Activated CD8-positive, alpha-beta memory T cell treated with anti-CD3 and anti-CD28 coated beads, Interleukin-2, amount 50 U/mL, for 4 hours (primary cell): ENCODE measurements around the gene CRAT.

Source experiments
- DNase-seq: peaks from one replicate; pipeline ENCODE4 v3.0.0-alpha.2; 2020

Gene CRAT

DNA sequence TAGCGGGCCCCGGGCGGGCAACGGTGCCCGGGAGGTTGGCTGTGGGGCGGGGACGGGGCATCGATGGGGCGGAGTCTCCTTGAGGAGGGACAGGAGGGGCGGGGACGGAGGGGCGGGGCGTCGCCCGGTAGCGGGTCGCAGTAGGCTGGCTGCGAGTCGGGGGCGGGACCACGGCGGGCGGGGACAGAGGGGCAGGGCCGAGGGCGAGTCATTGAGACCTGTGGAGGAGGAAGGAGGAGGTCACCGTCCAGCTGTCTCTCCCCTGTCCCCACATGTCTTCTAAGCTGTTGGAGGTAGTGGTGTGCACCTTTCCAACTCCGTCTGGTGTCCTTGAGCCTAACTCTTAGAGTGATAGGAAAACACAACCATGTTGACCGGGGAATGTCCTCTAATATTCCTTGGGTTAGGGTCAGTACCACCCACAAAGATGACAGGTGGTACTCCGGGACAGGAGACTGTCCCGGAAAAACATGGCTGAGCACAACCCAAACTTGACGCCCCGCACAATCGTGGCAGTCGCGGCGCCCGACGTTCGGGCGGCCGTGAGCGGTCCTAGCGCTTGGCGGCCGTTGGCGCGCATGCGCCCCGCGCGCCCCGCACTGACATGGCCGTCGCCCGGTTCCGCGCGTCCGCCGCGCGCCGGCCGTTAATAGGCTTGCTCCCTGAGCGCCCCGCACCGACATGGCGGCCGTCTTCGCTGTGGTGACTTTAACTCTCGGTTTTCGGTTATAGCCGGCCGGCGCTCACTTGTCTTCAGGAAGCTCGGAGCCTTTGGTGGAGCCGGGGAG, at the start of gene CRAT, which contains the start of gene PTPA:
CRAT (minus strand) TSS at position 54 of the 788 bp plus-strand sequence. CDS start 284 bp downstream, outside the sequence.
PTPA (plus strand) TSS at position 676 of the 788 bp plus-strand sequence. CDS start 186 bp downstream, outside the sequence.
- DNase-seq: peak; percentile 96

DNA sequence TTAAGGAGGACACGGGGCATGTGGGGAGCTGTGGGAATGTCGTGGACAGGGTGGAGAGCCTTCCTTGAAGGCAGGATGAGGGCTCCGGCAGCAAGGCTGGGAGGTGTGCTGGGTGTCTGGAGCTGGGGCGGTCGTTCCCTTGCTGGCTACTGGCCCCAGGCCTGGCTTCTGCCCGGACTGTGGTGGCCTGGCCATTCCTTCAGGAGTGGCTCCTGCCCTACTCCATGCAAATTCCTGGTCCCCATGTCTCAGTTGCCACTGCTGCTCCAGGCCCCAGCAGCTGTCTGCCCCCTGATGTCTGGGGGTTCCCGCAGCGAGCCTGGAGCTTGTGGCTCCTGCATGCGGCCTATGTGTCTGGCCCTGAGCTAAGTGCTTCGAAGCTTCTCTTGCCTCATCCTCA, 45.6 kb upstream of the CRAT start:
- DNase-seq: no peak

DNA sequence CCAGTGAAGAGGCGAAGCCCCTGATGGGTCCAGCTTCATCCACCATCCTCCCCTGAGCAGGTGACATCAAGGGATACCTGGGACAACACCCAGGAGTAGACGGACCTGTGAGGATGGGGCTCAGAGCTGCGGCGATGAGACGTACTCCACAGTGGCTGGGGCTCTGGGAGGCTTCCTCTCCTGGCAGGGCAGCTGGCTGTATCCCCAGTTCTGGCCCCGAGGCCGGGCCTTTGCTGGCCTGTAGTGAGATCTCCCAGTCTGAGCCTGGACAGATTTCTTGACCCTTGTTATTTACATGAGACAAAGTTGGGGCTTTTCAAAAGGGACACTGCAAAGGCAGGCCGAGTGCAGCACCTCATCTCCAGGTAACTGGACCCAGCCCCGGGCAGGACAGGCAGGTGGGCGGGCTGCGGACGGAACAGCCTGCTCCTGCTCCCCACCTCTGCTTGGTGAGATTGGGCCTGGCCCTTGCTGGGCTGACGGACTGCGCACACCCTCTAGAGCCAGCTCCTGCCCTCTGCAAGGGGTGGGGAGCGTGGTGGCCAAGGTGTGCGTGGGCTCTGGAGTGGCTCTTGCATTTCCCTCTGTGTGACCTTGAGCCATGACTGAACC, 44.4 kb upstream of the CRAT start:
- no peak for DNase-seq

DNA sequence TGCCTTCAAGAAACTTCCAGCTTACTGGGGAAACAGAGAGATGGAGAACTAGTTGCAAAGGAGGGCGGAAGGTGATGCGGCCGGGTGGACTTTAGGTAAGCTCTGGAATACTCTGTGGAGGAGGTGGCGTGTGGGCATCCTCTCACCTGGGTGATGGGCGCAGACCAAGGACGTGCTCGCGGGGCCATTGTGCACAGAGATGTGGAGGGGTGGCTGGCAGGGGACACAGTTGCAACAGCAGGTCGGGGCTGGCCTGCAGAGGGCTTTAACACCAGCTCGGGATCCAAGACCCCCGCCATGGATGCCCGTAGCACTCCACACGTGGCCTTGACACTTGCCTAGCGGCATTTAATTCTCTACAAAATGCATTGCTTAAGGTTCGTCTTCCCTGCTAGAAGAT, 40.9 kb upstream of the CRAT start:
- no peak for DNase-seq

DNA sequence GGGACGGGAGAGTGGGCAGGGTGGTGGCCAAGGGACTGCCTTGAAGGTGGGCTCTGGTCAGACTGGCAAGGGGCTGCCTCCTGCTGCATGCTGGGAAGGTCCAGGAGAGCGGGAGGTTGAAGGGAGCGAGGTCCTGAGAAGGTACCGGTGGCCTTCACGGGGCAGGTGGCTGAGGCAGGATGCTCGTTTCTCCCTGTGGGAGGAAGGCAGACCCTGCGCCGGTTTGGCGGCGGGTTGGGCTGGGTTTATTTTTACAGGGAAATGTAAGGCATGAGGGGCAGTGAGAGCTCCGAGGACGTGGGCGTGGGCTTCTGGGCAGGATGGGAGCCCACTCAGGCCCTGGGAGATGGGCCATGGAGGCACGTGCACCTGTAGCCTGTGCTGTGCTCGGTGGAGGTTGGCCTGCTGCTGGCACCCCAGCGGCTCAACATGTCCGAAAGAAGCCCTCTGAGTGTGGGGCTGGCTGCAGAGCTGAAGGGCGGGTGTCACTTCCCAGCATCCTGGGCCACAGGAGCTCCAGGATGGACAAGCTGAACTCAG, 40.1 kb upstream of the CRAT start:
- DNase-seq: no peak

DNA sequence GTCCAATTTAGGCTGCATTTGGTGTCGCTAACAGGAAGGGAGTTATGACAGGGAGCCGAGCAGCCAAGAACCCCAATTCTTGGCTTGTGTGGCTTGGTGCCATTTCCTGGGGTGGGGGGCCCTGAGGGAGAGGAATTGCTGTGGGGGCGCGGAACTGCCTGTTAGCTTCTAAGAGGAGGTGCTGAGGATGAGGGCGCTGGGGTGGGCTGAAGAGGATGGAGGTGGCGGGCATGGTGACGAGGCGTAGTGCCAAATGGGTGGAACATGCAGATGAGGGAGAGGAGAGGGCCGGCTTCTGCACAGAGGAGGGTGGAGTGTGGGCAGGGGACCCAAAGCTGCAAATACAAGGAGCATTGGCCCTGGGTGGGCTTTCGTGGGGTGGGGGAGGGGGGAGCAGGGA, 39.5 kb upstream of the CRAT start:
- no peak for DNase-seq

DNA sequence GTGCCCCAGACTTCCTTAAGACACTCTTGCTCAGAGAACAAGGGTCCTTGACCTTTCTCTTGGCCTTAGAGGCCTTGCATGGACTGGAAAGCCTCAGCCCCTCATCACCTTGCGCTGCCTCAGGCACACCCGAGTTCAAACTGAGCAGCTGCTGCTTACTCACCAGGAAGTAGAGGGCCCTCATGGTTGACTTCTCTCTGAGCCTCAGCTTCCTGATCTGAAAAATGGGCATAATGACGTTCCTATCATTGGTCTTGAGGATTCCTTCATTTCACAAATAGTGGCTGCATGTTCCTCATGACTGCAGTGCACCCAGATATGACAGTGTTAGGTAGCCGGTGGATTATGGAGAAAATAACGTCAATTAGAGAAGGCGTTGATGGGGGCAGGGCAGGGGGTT, 38.8 kb upstream of the CRAT start:
- no peak for DNase-seq

DNA sequence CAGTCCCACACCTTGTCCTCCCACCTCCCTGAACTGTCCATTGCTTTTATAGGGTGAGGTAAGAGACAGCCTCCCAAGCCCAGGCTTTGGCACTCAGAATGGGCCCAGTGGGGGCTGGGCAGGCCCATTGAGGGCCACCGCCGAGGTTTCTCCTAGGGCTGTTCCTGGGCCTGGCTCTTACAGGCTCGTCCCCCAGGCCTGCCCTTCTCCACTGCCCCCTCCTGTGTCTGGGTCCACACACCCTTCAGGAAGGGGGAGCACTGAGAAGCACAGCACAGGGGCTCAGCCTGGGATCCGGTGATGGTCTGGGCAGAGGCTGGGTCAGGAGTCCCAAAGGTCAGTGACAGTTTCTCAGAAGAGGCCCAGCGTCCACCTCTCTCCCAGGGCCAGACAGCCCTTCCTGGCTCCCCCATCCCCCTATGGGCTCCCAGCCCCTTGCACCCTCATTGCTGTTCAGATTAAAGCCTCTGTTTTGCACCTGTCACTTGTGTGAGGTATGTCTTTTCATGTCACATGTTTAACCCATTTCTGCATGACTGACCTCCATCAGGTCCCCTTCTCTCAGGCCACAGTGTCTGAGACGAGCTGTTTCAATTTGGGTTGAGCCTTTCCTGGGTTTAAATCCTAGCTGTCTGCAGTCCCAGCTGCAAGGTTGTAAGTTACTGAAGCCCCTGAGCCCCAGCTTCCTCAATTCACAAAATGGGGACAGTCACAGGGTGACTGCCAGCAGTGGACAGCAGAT, 38.0 kb upstream of the CRAT start:
- no peak for DNase-seq

DNA sequence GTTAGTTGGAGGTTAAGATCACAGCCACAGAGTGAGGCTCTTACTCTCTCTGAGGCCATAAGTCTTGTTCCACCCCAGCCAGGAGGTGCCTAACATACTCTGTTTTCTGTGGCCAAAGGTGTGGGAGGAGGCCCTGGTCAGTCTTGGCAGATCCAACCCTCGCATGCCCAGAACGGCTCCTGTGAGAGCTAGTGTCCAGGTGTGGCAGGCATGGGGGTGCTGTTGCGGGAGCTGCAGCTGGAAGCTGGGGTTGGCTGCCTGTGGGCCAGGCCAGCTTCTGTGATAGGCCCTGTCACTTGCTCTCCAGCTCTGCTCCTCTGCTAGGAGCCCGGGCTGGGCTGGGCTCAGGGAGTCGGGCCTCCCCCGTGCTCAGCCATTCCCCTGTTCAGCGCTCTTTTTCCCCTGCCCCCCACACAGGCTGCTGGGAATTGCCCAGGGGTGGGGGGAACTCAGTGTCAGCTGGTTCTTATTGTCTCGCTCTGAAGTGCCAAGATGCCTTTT, 35.9 kb upstream of the CRAT start:
- DNase-seq: no peak

DNA sequence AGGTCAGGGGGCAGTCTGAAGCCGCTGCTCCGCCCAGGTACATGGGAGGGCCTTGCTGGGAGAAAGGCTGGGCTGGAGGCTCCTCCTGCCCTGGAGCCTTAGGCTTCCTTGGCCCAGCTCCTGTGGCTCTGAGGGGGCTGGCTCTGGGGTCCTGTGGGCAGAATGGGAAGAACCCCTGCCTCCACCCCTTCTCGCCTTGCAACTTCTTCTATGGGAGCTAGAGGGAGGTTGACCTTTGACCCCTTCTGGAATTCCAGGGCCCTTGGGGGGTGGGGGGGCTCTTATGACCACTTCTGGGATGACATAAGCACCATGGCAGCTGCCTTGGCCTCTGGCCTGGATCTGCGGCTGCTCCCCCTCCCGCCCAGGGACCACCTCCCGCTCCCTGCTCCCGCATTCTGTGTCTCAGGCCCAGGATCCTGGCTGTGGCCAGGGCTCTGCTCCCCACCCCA, 35.3 kb upstream of the CRAT start:
- no peak for DNase-seq

DNA sequence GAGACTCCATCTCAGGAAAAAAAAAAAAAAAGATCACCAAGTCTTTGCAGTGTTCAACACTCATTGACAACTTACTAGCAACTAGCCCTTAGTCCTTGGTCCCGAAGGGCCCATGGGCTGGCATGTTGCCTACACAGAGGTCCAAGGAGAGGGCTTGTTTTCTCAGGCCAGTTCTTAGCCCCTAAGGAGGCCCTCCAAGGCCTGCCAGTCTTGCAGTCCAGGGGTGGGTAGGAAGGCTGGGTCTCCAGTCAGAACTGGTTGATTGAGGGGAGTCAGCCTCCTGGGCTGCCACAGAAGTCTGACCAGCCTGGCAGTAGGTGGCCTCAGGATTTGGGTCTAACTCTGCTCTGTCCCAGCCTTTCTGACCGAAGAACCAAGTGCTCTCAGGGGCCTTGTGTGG, 34.7 kb upstream of the CRAT start:
- DNase-seq: no peak

DNA sequence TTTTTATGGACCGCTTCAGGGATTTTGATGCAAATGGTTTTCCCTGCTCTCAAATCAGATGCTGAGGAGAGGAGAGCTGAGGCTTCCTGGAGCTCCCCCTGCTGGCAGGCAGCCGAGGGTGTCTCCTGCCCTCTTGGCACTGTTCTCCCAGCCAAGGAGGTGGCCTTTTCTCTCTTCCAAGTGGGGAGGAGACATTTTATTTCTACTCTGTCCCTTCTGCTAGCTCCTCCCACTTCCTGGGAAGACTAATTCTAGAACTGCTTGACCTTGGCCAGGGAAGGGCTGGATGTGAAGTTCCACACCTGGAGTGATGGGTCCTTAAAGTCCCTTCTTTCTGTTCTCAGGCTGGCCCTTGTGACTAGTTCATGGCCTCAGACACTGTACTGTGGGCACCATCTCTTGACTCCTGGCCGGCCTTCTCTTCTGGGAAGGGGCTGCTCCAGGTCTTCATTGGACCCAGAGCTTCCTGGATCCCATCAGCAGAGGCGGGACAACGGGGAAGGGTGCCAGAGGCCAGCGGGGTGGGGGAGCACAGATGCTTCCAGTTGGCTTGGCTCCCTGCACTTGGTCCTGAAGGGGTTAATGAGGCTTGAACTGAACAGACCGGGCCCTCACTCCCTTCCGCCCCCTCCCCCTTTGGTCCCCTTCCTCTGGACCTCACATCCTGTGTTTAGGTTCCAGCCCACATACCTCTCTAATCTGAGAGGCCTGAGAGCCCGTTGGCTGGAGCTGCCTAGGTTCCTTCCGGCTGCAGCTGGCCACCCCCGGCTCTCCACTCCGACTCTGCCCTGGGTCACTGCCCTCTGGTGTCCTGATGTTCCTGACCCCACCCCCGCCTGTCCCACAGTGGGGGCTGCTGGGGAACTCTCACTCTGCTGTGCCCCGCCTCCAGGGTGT, 32.7 kb upstream of the CRAT start:
- peak; percentile 79 for DNase-seq

DNA sequence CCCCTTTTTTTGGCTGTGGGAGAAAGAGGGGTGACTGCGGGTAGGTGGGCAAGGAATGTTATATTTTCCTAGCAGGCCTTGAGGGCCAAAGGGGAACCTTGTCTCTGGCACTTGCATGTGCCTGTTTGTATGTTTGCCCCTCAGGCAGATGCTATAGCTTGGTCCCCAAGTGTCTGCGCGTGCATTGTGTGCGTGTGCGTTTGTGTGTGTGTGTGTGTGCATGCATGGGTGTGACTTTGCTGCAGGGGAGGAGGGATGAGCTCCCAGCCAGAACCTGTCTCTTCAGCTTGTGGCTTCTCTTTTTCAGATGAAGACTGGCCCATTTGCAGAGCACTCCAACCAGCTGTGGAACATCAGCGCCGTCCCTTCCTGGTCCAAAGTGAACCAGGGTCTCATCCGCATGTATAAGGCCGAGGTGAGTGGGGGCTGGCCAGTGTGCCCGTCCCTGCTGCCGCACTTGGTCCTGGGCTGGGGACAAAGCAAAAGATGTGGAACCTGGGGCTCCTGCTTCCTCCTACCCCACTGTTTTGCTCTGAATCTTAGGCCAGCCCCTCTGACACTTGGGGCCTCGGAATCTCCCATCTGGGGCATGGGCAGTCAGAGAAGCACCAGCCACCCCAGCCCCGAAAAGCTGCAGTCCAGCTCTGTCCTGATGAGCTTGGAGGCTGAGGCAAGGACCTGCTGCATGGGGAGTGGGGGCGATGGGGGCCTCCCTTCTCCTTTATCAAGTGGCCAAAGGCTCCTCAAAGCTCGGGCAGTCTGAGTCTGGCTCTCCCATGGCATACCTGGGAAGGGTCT, 31.7 kb upstream of the CRAT start:
- DNase-seq: no peak

DNA sequence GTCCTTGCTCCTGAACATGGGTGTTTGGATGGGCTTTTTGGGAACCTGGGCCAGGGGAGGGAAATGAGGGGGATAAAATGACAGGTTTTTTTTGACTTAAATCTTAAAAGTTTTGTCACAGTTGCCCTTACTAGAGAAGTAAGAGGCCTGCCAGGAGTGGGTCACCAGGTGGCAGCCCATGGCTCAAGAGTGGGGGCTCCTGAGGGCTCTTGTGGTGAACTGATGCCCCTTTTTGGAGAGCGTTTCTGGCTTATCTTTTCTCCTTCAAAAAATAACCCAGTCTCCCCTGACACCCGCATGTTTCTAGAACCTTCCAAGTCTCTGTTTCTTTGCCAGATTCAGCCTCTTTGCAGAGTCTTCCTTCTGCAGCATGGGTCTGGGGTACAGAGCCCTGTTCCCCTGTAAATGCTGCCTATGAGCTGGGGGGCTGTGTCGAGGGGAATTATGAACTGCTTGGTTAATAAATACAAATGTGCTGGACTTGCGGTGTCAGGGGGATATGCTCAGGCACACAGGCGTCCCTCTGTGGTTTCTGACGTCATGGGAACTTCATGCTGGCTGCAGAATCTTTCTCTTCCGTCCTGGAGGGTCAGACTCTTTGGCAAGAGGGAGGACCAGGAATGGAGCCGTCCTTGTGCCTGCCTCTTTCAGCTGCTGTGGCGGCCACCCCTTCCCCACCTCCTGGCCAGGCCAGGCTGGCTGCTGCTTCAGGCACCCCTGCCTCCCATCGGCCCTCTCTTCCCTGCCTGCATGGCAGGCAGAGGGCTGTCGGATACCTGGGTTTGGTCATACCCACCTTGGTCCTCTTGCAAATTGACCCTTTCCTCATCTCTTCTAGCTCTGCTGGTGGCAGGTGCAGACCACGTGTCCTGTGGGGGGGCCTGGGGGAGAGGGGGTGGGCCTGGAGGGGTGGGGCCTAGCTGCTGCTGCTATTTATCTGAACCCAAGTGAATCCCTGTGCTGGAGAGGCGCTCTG, 30.8 kb upstream of the CRAT start:
- no peak for DNase-seq

DNA sequence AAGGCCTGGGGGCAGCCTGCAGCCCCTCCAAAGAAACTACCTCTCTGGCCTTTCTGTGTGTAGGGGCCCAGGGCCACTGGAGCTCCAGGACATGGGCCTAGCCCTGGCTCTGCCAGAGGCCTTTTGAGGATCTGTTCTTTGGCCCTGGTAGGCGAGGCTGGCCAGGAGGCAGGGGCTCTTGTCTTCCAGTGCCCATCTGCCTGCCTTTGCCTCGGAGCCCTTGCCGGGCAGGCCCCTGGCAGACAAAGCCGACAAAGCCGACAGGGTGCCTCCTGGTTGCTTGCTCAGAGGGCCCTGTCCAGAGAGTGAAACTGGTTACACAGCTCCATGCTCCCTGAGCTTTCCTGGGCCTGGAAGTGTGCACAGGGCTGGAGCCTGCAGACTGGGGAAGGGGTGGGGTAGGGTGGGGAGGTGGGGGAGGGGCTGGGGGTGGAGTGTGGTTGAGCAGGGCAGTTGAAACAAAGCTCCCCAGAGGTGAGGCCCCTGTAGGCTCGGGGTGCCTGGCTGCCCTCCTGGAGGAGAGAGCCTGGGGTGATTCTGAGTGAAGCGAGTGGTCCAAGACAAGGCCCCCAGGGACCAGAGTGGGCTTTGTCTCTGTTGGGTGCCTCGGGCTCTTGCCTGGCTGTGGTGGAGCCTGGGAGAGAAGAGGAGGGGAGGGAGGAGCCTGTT, 29.9 kb upstream of the CRAT start:
- no peak for DNase-seq

DNA sequence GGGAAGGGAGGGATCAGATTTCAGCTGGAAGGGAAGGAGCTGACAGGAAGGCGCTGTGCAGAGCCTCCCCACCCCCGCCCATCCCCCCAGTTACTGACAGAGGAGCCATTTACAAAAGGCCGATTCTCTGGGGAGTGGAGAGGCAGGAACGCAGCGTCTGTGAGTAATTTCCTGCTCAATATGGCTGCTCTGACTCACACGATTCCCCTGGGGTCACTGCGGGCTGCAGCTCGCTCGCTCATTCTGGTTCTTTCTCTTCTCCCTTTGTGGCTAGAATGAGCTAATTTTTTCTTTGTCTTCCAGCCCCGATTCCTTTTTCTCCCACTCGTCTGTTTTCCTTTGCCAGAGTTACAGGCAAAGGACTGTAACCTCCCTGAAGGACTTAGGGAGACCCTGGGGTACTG, 29.4 kb upstream of the CRAT start:
- peak; percentile 77 for DNase-seq

DNA sequence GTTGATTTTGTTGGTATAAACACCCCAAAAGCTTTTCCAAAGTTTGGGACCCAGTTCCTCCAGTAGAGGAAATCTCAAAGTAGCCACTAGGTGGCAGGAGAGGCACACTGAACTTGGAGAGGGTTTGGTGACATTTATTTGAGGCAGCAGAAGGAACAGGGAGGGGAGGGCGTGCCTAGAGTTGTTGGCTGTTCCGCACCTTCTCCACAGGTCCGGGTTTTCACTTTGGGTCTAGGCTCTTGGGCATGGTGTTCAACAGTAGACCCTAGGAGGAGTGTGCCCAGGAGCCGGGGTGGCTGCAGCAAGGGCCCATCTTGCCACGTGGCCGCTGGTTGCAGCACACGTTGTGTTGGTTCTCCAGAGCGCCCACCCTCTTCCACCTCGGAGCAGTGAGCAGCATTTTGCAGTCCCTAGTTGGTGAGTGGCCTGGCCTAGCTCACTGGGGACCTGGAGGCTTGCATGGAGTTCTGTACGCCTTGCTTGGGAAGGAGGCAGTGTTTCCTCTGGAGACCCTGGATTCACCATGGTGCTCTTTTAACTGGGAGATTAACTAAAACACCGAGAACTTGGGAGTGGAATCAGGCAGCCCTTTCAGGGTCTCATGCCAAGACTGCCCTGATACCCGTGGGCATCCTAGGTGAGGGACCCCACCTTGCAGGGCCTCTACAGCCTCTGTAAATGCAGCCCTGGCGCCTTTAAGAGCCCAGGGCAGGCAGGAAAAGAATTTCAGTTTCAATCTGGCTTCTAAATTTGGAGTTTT, 28.8 kb upstream of the CRAT start:
- DNase-seq: peak; percentile 74

DNA sequence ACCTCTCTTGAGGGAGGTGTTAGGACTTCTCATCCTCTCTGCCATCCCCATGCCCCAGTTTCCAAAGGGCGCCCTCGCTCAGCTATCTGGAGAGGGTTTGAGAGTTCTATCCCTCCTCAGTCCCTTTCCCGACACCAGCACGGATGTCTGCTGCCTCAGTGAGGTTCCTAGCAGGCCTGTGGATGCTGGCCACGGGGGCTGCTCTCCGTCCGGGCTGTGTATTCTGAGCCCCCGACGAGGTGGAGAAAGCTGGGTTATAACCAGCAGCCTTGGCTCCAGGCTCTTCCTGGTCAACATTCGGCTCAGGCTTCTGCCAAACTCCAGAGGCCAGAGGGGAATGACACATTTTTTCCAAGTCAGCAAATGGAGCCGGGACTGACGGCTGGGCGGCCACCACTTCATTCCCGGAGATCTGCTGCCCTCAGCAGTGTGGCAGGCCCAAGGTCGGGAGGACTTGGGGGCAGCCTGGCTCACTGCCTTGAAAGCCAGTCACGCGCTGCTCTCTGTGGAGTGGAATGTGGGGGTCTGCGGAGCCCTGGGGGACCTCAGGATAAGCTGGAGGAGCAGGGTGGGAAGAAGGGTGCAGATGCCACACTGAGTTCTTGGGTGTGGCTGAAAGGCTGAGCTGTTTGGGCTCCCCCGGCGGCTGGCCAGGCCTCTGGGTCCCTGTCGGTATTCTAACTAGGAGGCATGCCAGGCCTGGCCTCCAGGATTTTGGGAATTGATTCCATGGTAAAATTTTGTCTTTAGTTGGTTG, 28.1 kb upstream of the CRAT start:
- DNase-seq: no peak
